ENCODE data around the gene KISS1. TPM values are rescaled to one million over a fixed set of nuclear protein-coding genes. Genes with fewer than 3 reads are reported as not detected.

KISS1 gene
- total and polyA plus RNA-seq, 12 donors = not detected

DNA sequence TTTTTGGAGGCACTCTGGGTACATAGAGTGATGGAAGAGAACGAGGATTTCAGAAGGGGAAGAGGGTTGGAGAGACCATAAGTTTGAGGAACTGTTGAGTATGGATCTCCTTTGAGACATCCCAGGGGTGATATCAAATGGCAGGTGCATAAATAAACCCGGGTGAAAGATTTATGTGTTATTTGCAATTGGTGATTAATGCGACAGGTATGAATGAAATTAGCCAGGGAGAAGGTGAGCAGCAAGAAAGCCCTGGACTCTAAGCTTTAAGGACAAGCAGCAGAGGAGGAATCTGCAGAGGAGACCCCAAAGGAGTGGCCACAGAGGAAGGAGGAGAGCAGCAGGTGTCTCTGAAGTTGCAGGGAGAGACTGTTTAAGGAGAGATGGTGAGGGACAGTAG is 21.3 kb downstream of the KISS1 start:
- H3K27me3 ChIP-seq = peaks cover 0 to 25% (median 8%) of the 10 kb centered on the region in 7 donors
- 85 to 90% methylated on average over 3 of the region's 3 CpGs for WGBS, 2 donors

DNA sequence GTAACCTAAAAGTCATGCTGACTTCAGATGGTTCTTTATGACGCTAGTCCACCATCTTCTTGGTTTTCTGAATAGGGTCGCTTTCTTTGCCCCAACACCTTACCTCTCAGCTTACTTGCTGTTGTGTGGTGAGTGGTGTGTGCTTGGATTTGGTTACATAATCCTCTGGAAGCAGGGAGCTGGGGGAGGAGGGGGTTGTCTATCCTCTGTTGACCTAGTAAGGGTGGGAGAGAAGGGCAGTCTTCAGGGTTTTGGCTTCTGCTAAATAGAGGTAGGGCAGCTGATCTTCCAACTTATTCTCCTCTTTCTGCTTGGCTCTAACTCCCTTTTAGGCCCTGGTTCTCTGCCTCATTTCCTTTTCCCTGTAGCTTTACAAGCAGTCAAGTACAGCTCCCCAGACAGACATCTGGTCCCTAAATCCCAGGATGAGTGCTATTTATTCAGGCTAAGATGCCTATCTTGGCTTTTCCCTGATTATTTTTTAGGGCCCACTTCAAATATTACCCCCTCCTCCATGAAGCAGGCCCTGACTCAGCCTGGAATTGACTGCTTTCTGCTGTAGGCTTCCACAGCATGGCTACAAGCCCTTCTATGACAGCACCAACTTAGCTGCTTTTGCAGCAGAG is 23.8 kb downstream of the KISS1 start:
- 91% methylated on average over 2 of the region's 2 CpGs for WGBS, 2 donors
- TF ChIP-seq, protein P1, sequence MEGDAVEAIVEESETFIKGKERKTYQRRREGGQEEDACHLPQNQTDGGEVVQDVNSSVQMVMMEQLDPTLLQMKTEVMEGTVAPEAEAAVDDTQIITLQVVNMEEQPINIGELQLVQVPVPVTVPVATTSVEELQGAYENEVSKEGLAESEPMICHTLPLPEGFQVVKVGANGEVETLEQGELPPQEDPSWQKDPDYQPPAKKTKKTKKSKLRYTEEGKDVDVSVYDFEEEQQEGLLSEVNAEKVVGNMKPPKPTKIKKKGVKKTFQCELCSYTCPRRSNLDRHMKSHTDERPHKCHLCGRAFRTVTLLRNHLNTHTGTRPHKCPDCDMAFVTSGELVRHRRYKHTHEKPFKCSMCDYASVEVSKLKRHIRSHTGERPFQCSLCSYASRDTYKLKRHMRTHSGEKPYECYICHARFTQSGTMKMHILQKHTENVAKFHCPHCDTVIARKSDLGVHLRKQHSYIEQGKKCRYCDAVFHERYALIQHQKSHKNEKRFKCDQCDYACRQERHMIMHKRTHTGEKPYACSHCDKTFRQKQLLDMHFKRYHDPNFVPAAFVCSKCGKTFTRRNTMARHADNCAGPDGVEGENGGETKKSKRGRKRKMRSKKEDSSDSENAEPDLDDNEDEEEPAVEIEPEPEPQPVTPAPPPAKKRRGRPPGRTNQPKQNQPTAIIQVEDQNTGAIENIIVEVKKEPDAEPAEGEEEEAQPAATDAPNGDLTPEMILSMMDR (IDR thresholded peaks at IDR 0.05) = no peak
- Histone ChIP-seq H3K4me3 (no peak overlapping the region), H3K9me3 (peaks cover 0 to 32% (median 16%) of the 10 kb centered on the region in 11 donors), H3K36me3 (no peaks in the 10 kb centered on the region), H3K4me1 (no peaks in the 10 kb centered on the region), H3K27me3 (peaks cover 0 to 23% (median 8%) of the 10 kb centered on the region in 7 donors), H3K27ac (no peak overlapping the region)
- intact Hi-C loops (cut with DNase I) = no loop called here
- ATAC-seq (no peak), DNase-seq (no peak)

More for the DNA sequence above, 21.3 kb downstream of the KISS1 start:
- H3K36me3 ChIP-seq = no peaks in the 10 kb centered on the region
- TF ChIP-seq, protein P1 (IDR thresholded peaks at IDR 0.05) = no peak
- no peak overlapping the region for H3K27ac ChIP-seq
- intact Hi-C loops (cut with DNase I) = no loop called here
- ATAC-seq (no peak), DNase-seq (no peak)
- no peaks in the 10 kb centered on the region for H3K4me1 ChIP-seq
- peaks cover 0 to 13% (median 7%) of the 10 kb centered on the region in 11 donors for H3K9me3 ChIP-seq
- no peak overlapping the region for H3K4me3 ChIP-seq

DNA sequence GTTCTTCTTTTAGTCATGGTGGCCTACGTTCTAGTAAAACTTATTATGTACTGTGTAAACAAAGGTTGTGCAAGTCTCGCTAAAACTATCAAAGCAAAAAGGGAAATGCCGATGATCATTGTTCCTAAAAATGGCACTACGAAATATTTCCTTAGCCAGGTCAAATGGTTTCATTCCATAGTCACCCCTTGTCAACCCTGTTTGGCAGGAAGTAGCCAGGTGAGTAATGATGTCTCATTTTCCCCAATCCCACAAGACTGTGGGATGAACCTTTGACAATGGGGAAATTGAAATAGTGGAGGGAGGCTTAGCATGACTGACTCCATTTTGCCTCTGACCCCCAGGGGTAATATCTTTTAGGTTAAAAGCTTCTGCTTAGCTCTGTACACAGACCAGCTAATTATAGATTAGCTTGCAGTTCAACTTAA is 24.5 kb downstream of the KISS1 start:
- Histone ChIP-seq H3K4me3 (no peak overlapping the region), H3K9me3 (peaks cover 0 to 32% (median 16%) of the 10 kb centered on the region in 11 donors), H3K36me3 (no peaks in the 10 kb centered on the region), H3K27ac (no peak overlapping the region), H3K27me3 (peaks cover 0 to 23% (median 8%) of the 10 kb centered on the region in 7 donors), H3K4me1 (no peaks in the 10 kb centered on the region)
- no peak for ATAC-seq
- TF ChIP-seq, protein P1 (IDR thresholded peaks at IDR 0.05) = no peak
- no peak for DNase-seq
- intact Hi-C loops (cut with DNase I) = no loop called here
- 57 to 64% methylated on average over 4 of the region's 4 CpGs for WGBS, 2 donors

DNA sequence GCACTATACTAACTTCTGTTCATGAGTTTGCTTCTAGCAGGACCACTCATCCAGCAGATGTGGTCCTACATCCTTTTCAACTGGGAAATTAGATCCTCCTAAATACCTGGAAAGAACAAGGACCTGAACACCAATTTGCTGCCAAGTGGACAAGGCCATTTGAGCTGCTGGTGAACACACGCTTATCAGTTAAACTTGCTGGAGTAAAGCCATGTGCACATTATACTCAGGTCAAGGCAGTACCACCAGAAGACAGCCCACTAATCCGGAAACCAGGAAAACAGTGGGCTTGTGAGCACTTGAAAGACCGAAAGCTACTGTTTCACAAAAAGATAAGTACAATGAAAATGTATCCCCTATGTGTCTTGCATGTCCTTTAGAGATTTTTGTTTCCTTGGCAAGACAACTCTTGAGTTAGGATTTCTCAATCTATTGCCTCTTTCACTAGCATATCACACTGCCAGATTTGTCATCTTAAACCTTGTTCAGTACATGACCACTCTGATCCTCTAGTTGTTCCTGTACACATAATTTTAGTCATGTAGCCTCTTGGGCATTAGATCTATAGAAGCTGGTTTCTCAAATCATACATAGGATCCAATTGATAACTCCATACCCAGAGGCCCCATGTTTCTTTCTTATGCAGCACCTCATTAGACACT is 25.7 kb downstream of the KISS1 start:
- no peak for ATAC-seq
- Histone ChIP-seq H3K4me1 (no peaks in the 10 kb centered on the region), H3K4me3 (no peak overlapping the region), H3K27me3 (peaks cover 0 to 27% (median 0%) of the 10 kb centered on the region in 7 donors), H3K9me3 (peaks cover 0 to 32% (median 16%) of the 10 kb centered on the region in 11 donors), H3K27ac (no peak overlapping the region), H3K36me3 (no peaks in the 10 kb centered on the region)
- TF ChIP-seq, protein P1 (IDR thresholded peaks at IDR 0.05) = no peak
- intact Hi-C loops (cut with DNase I) = no loop called here
- no peak for DNase-seq
- WGBS, 2 donors = 91 to 95% methylated on average over 3 of the region's 3 CpGs
